Psoas muscle (tissue), 8 donors: ENCODE data around the gene L3HYPDH. TPM values are rescaled to one million over a fixed set of nuclear protein-coding genes. Genes with fewer than 3 reads are reported as not detected.
A peak's percentile ranks its signal among the peaks of the same experiment; 100 is the strongest.

ENCODE experiments used
- ATAC-seq, 4 donors: fragments of 200-7000 bp; cut with Tn5 transposase; one replicate each; pipeline ENCODE4 v1.9.1; 2020; ENCODE audit warnings: moderate library complexity in 3 of 4, mild to moderate bottlenecking in 2 of 4
- DNase-seq, 2 donors: peaks; one replicate each; pipeline ENCODE4 v3.0.0-alpha.2; 2020
- H3K27ac ChIP-seq: fragments of 200-600 bp; one replicate; pipeline ENCODE4 v1.8.0; 2022
- H3K27me3 ChIP-seq, 3 donors: fragments of 200-600 bp in 1 of 3; one replicate each; pipeline versions ENCODE4 v1.6.1 to v1.8.0; 2013 to 2022; ENCODE audit warnings: low read length in 2 of 3, mild to moderate bottlenecking in 2 of 3, moderate library complexity in 1 of 3; ENCODE audit not compliant: insufficient read depth in 3 of 3
- H3K36me3 ChIP-seq, 2 donors: fragments of 200-600 bp in 1 of 2; one replicate each; pipeline versions ENCODE4 v1.6.1 to v1.8.0; 2013 to 2022; ENCODE audit warnings: low read depth in 1 of 2, mild to moderate bottlenecking in 1 of 2, moderate library complexity in 1 of 2; ENCODE audit not compliant: insufficient read depth in 1 of 2
- H3K4me1 ChIP-seq: fragments of 200-600 bp; one replicate; pipeline ENCODE4 v1.8.0; 2022
- H3K4me3 ChIP-seq: fragments of 200-600 bp; one replicate; pipeline ENCODE4 v1.8.0; 2022; ENCODE audit warnings: mild to moderate bottlenecking
- H3K9me3 ChIP-seq: fragments of 200-600 bp; one replicate; pipeline ENCODE4 v1.8.0; 2022
- WGBS, 3 donors: extraction: QIAGEN DNeasy Blood & Tissue Kit; methylation state at CpG; one replicate each; pipeline versions ENCODE4 v1.1.6 to v1.1.7; 2013; 5-methylcytosine and 5-hydroxymethylcytosine counted together
- intact Hi-C, 2 donors: fragments of 100-400 bp; cut with DNase I; formaldehyde crosslinking; loops; one replicate each; pipeline versions ENCODE4 v1.11.0 to v1.14.2; 2022
- polyA plus RNA-seq, 3 donors: library from polyadenylated mRNA; stranded (reverse); fragments of 200-250 nt; gene quantifications; one replicate each; pipeline ENCODE4 v1.2.3, GENCODE V29; 2013
- total RNA-seq, 4 donors: library from RNA; stranded (reverse); fragmentation: NEBNext Ultra II Directional in 2 of 4; extraction: Animal tissue kit (Norgen Biotek cat#: 25700) in 2 of 4; gene quantifications; one replicate each; pipeline versions ENCODE4 v1.2.1 to v1.2.4, GENCODE V29; 2021 to 2023
- TF ChIP-seq, protein P1 (sequence below): fragments of 200-600 bp; IDR thresholded peaks from one replicate; pipeline ENCODE4 v1.8.0; 2022; ENCODE audit warnings: antibody characterized with exemption
- donor health status: healthy with polysubstance abuse.
- donor health status: DM: no; HTN: no; CAD: no; lungs with moderate emphysema.
- donor health status: Bipolar disorder and iron deficiency.
- donor health status: healthy.
- donor health status: DM: yes; HTN: yes; CAD: no.
- donor health status: DM: no; HTN: no; CAD: no.
- donor health status: DM: no; HTN: no; CAD: no.
- donor health status: DM: yes; HTN: yes; CAD: no.

The L3HYPDH gene
- total and polyA plus RNA-seq, 7 donors: 5.7 to 23.7 (median 12.3) TPM

- whole genome bisulfite sequencing, 3 donors: 38 to 43% (median 40%) methylated on average over 4 of the region's 4 CpGs
- peak; percentile 34 to 56 (median 38) for ATAC-seq
- H3K27ac ChIP-seq: peak overlapping the region; percentile 3
- H3K4me1 ChIP-seq: peaks cover 8% of the 10 kb centered on the region
- intact Hi-C loops: no loop called here
- H3K36me3 ChIP-seq: peaks cover 0 to 4% of the 10 kb centered on the region in 2 donors
- H3K9me3 ChIP-seq: no peaks in the 10 kb centered on the region
- TF ChIP-seq, protein P1, sequence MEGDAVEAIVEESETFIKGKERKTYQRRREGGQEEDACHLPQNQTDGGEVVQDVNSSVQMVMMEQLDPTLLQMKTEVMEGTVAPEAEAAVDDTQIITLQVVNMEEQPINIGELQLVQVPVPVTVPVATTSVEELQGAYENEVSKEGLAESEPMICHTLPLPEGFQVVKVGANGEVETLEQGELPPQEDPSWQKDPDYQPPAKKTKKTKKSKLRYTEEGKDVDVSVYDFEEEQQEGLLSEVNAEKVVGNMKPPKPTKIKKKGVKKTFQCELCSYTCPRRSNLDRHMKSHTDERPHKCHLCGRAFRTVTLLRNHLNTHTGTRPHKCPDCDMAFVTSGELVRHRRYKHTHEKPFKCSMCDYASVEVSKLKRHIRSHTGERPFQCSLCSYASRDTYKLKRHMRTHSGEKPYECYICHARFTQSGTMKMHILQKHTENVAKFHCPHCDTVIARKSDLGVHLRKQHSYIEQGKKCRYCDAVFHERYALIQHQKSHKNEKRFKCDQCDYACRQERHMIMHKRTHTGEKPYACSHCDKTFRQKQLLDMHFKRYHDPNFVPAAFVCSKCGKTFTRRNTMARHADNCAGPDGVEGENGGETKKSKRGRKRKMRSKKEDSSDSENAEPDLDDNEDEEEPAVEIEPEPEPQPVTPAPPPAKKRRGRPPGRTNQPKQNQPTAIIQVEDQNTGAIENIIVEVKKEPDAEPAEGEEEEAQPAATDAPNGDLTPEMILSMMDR: no peak
- no peaks in the 10 kb centered on the region for H3K27me3 ChIP-seq
- no peak overlapping the region for H3K4me3 ChIP-seq
- peak; percentile 25 to 80 for DNase-seq
Measured at GRCh38 chr14:59424341-59425071, 59.7 kb downstream of the L3HYPDH start.

Other genes with a start within 250 kb of the L3HYPDH start
- 1 to 10 TPM; 1.7 to 2.7 (median 1.8) TPM for gene GPR135, start 19.0 kb downstream of the L3HYPDH start, total RNA-seq
- gene GPR135, start 19.0 kb downstream of the L3HYPDH start, polyA plus RNA-seq: 1 to 10 TPM in 2 of 3 donors, under 1 TPM in 1; 0.84 to 1.6 (median 1.3) TPM
- gene JKAMP, start 109 bp upstream of the L3HYPDH start, total RNA-seq: 10 to 100 TPM; 11.6 to 26.2 (median 16.0) TPM
- 10 to 100 TPM; 19.4 to 38.5 (median 37.3) TPM for gene JKAMP, start 109 bp upstream of the L3HYPDH start, polyA plus RNA-seq
- not detected for gene CCDC175, start 92.4 kb upstream of the L3HYPDH start, total RNA-seq
- not detected for gene CCDC175, start 92.4 kb upstream of the L3HYPDH start, polyA plus RNA-seq